CD4-positive, alpha-beta T cell (primary cell): Measurements from ENCODE around the gene BLTP3A. TPM values are rescaled to one million over a fixed set of nuclear protein-coding genes. Genes with fewer than 3 reads are reported as not detected.

Experiments
- ATAC-seq: fragments of 200-7000 bp; cut with Tn5 transposase; one replicate; pipeline ENCODE4 v1.10.0; 2022; ENCODE audit warnings: mild to moderate bottlenecking; ENCODE audit not compliant: poor library complexity
- CTCF ChIA-PET: fragments of 350-600 bp; sonication (Branson Sonifier 250); formaldehyde crosslinking; loops from one replicate; lab custom pipeline; 2021; ENCODE audit warnings: antibody characterized with exemption, inconsistent platforms; lab: Charles Lee
- POLR2A ChIA-PET: fragments of 350-600 bp; sonication (Branson Sonifier 250); formaldehyde crosslinking; loops from one replicate; lab custom pipeline; 2021; ENCODE audit warnings: antibody characterized with exemption, inconsistent platforms; lab: Charles Lee
- DNase-seq, 14 experiments: peaks; one replicate each; pipeline ENCODE4 v3.0.0-alpha.2; 2013 to 2020; ENCODE audit warnings: mixed read lengths in 2 of 14
- H3K27ac ChIP-seq, 2 donors: one replicate each; pipeline versions ENCODE4 v1.5.1 to v1.7.0; 2013; ENCODE audit warnings: low read length in 2 of 2, low read depth in 1 of 2, mild to moderate bottlenecking in 1 of 2
- H3K27me3 ChIP-seq, 2 experiments: 1 replicate in 1 of 2; 2 replicates in 1 of 2; pipeline versions ENCODE4 v1.6.1 to v1.7.0; 2013; ENCODE audit warnings: low read length in 2 of 2, control low read depth in 1 of 2, mild to moderate bottlenecking in 1 of 2, moderate library complexity in 1 of 2; ENCODE audit not compliant: insufficient read depth in 2 of 2, control insufficient read depth in 1 of 2
- H3K36me3 ChIP-seq: one replicate; pipeline ENCODE4 v1.6.1; 2013; ENCODE audit warnings: low read length, control low read depth; ENCODE audit not compliant: insufficient read depth
- H3K4me1 ChIP-seq: one replicate; pipeline ENCODE4 v1.6.1; 2013; ENCODE audit warnings: low read length, control low read depth; ENCODE audit not compliant: insufficient read depth
- H3K4me3 ChIP-seq: one replicate; pipeline ENCODE4 v1.5.1; 2013; ENCODE audit warnings: mild to moderate bottlenecking, low read length, moderate library complexity
- H3K9me3 ChIP-seq, 2 experiments: 1 replicate in 1 of 2; 2 replicates in 1 of 2; pipeline versions ENCODE4 v1.6.1 to v1.7.0; 2013; ENCODE audit warnings: low read length in 2 of 2, mild to moderate bottlenecking in 2 of 2, control low read depth in 1 of 2, moderate library complexity in 1 of 2; ENCODE audit not compliant: control insufficient read depth in 1 of 2, insufficient read depth in 1 of 2
- H3K27ac Mint-ChIP-seq: one replicate; pipeline ENCODE4 v1.8.0; 2020; ENCODE audit warnings: mixed read lengths
- H3K27me3 Mint-ChIP-seq: one replicate; pipeline ENCODE4 v1.8.0; 2021; ENCODE audit warnings: mixed read lengths
- H3K36me3 Mint-ChIP-seq: one replicate; pipeline ENCODE4 v1.8.0; 2021; ENCODE audit warnings: low read depth, mixed read lengths
- H3K4me1 Mint-ChIP-seq: one replicate; pipeline ENCODE4 v1.8.0; 2021; ENCODE audit warnings: low read depth, mixed read lengths
- H3K4me3 Mint-ChIP-seq: one replicate; pipeline ENCODE4 v1.8.0; 2020; ENCODE audit warnings: mild to moderate bottlenecking, mixed read lengths
- H3K9me3 Mint-ChIP-seq: one replicate; pipeline ENCODE4 v1.8.0; 2020; ENCODE audit warnings: mixed read lengths
- intact Hi-C, 2 experiments: fragments of 100-400 bp; cut with DNase I in 1 of 2; cut with micrococcal nuclease in 1 of 2; formaldehyde crosslinking; loops; one replicate each; pipeline versions ENCODE4 v1.15.1 to v1.9.0; 2023 to 2025; cut with DNase I, micrococcal nuclease
- total RNA-seq, 174 experiments: library from RNA in 2 of 174; stranded (reverse) in 2 of 174; gene quantifications; one replicate each; pipeline ENCODE4 v1.2.3 and lab custom pipeline; 2021 to 2026
- TF ChIP-seq, protein P1 (sequence below): fragments of 200-600 bp; IDR thresholded peaks from one replicate; pipeline ENCODE4 v1.8.0; 2022; ENCODE audit warnings: antibody characterized with exemption, mild to moderate bottlenecking

The BLTP3A gene
- total RNA-seq, 2 experiments from 2014 or later, result 7.6 to 8.1 TPM

DNA sequence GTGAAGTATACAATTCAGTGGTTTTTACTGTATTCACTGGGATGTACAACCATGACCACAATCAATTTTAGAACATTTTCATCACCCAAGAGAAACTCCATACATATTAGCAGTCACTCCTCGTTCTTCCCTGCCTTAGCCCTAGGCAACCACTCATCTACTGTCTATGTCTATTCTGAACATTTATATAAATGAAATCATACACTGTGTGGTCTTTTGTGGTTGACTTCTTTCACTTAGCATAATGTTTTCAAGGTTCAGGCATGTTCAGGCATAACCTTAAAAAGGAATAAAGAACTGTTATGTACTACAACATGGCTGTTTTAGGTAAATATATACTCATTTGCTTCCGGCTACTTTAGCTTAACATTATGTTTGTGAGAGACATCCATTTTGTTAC, 37.3 kb downstream of the BLTP3A start:
- DNase-seq (no peak), ATAC-seq (no peak)
- intact Hi-C loops, result no loop called here
- Histone ChIP-seq H3K9me3 (no peaks in the 10 kb centered on the region), H3K36me3 (peaks cover 17% of the 10 kb centered on the region), H3K4me1 (no peaks in the 10 kb centered on the region), H3K27me3 (no peaks in the 10 kb centered on the region), H3K4me3 (no peak overlapping the region), H3K27ac (no peak overlapping the region)
- TF ChIP-seq, protein P1, sequence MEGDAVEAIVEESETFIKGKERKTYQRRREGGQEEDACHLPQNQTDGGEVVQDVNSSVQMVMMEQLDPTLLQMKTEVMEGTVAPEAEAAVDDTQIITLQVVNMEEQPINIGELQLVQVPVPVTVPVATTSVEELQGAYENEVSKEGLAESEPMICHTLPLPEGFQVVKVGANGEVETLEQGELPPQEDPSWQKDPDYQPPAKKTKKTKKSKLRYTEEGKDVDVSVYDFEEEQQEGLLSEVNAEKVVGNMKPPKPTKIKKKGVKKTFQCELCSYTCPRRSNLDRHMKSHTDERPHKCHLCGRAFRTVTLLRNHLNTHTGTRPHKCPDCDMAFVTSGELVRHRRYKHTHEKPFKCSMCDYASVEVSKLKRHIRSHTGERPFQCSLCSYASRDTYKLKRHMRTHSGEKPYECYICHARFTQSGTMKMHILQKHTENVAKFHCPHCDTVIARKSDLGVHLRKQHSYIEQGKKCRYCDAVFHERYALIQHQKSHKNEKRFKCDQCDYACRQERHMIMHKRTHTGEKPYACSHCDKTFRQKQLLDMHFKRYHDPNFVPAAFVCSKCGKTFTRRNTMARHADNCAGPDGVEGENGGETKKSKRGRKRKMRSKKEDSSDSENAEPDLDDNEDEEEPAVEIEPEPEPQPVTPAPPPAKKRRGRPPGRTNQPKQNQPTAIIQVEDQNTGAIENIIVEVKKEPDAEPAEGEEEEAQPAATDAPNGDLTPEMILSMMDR, result no peak
- Mint-ChIP-seq H3K27me3 (no peaks in the 10 kb centered on the region), H3K9me3 (no peaks in the 10 kb centered on the region), H3K36me3 (peaks cover 57% of the 10 kb centered on the region), H3K4me3 (no peak overlapping the region), H3K4me1 (no peaks in the 10 kb centered on the region), H3K27ac (no peak overlapping the region)
- ChIA-PET POLR2A (interaction anchor here (0.7 kb wide), 1 partner anchor 48 kb away, joined by 3 read pairs; no protein-coding TSS in a partner anchor), CTCF (no interaction called here)

GRCh38 chr6:34832942-34833341, 41.1 kb downstream of the BLTP3A start:
- no peaks in the 10 kb centered on the region for H3K4me1 Mint-ChIP-seq
- H3K4me3 Mint-ChIP-seq, result no peak overlapping the region
- POLR2A ChIA-PET, result no interaction called here
- H3K27ac Mint-ChIP-seq, result no peak overlapping the region
- Histone ChIP-seq H3K27ac (no peak overlapping the region), H3K9me3 (no peaks in the 10 kb centered on the region), H3K4me1 (no peaks in the 10 kb centered on the region), H3K36me3 (peaks cover 34% of the 10 kb centered on the region), H3K27me3 (no peaks in the 10 kb centered on the region), H3K4me3 (no peak overlapping the region)
- DNase-seq (no peak), ATAC-seq (no peak)
- CTCF ChIA-PET, result no interaction called here
- H3K36me3 Mint-ChIP-seq, result peaks cover 68% of the 10 kb centered on the region
- TF ChIP-seq, protein P1, result no peak
- no peaks in the 10 kb centered on the region for H3K9me3 Mint-ChIP-seq
- no peaks in the 10 kb centered on the region for H3K27me3 Mint-ChIP-seq
- intact Hi-C loops, result no loop called here

DNA sequence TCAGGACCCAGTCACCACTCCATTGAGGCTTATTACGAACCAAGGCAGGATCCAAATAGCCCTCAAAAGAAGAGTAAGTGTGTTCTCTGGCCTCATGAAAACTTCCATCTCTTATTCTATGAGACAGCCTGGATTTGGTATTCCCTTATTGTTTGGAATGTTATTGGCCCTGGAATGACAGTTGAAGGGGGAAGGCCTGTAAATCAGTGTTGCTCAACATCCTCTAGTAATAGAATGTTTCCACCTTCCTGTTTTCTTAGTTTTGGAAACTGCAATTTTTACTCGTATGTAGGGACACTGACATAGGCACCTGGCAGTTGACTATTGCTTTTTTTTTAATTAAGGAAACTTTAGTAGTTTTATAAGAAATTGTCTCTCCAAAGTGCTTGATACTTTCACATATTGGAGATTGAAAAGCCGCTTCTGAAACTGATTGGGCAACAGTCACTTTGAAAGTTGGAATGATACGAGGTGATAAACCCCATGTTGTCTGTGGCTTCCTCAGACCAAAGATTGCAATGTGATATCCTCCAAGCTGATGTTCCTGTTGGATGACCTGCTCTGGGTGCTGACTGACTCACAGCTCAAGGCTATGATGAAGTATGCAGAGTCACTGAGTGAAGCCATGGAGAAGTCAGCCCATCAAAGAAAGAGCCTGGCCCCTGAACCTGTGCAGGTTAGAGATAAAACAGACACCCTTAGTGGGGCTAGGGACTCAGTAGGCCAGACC, 43.1 kb downstream of the BLTP3A start:
- no peak for ATAC-seq
- H3K27me3 Mint-ChIP-seq, result no peaks in the 10 kb centered on the region
- H3K4me3 Mint-ChIP-seq, result no peak overlapping the region
- H3K36me3 ChIP-seq, result peaks cover 30% of the 10 kb centered on the region
- intact Hi-C loops, result no loop called here
- H3K9me3 Mint-ChIP-seq, result no peaks in the 10 kb centered on the region
- H3K4me1 ChIP-seq, result no peaks in the 10 kb centered on the region
- peaks cover 77% of the 10 kb centered on the region for H3K36me3 Mint-ChIP-seq
- no peaks in the 10 kb centered on the region for H3K9me3 ChIP-seq
- no peak overlapping the region for H3K4me3 ChIP-seq
- CTCF ChIA-PET, result no interaction called here
- DNase-seq, result peak in 2 of 14 experiments; percentile 21
- TF ChIP-seq, protein P1, result no peak
- POLR2A ChIA-PET, result no interaction called here
- H3K27ac Mint-ChIP-seq, result no peak overlapping the region
- H3K4me1 Mint-ChIP-seq, result no peaks in the 10 kb centered on the region
- H3K27ac ChIP-seq, result no peak overlapping the region
- no peaks in the 10 kb centered on the region for H3K27me3 ChIP-seq
